Urothelium cell line (cell line): ENCODE measurements around the gene MCRIP1.
A peak's percentile ranks its signal among the peaks of the same experiment; 100 is the strongest.

Source experiments
- DNase-seq: peaks from one replicate; pipeline ENCODE4 v3.0.0; 2011; ENCODE audit warnings: low spot score, mixed read lengths
- FAIRE-seq: peaks from 2 replicates; lab custom pipeline; 2011; peaks lifted over from hg19 to GRCh38; lab: Jason Lieb, UNC

The MCRIP1 gene

GRCh38 chr17:81863123-81863675 lies 30.1 kb upstream of the MCRIP1 start:
- no peak for FAIRE-seq
- no peak for DNase-seq

- DNase-seq (peak; percentile 100), FAIRE-seq (peak; percentile 95)
Measured at GRCh38 chr17:81860756-81861568, 27.9 kb upstream of the MCRIP1 start.

GRCh38 chr17:81859906-81860755 lies 27.0 kb upstream of the MCRIP1 start, which contains the start of gene P4HB:
Gene P4HB (minus strand): TSS chr17:81860535. CDS start chr17:81860471, 64 bp downstream.
- FAIRE-seq (no peak), DNase-seq (no peak)

GRCh38 chr17:81858967-81859905 lies 26.1 kb upstream of the MCRIP1 start:
- no peak for FAIRE-seq
- DNase-seq, result no peak

- FAIRE-seq (no peak), DNase-seq (no peak)
Measured at GRCh38 chr17:81858170-81858966, 25.3 kb upstream of the MCRIP1 start.

- peak; percentile 84 for FAIRE-seq
Measured at GRCh38 chr17:81854974-81855774, 22.1 kb upstream of the MCRIP1 start.

GRCh38 chr17:81852237-81852636 lies 19.1 kb upstream of the MCRIP1 start:
- DNase-seq (no peak), FAIRE-seq (peak; percentile 9)

More at GRCh38 chr17:81854974-81855774, 22.1 kb upstream of the MCRIP1 start:
- no peak for DNase-seq

- DNase-seq (no peak), FAIRE-seq (peak; percentile 76)
Measured at GRCh38 chr17:81851423-81851822, 18.3 kb upstream of the MCRIP1 start.

GRCh38 chr17:81849457-81849856 lies 16.4 kb upstream of the MCRIP1 start:
- DNase-seq (no peak), FAIRE-seq (no peak)

GRCh38 chr17:81846743-81847689 lies 13.9 kb upstream of the MCRIP1 start:
- no peak for FAIRE-seq

GRCh38 chr17:81845881-81846742 lies 13.0 kb upstream of the MCRIP1 start:
- no peak for DNase-seq
- no peak for FAIRE-seq

More at GRCh38 chr17:81846743-81847689, 13.9 kb upstream of the MCRIP1 start:
- DNase-seq, result no peak

- no peak for FAIRE-seq
Measured at GRCh38 chr17:81845361-81845760, 12.3 kb upstream of the MCRIP1 start.

GRCh38 chr17:81844887-81845286 lies 11.8 kb upstream of the MCRIP1 start:
- DNase-seq (no peak), FAIRE-seq (no peak)

More at GRCh38 chr17:81845361-81845760, 12.3 kb upstream of the MCRIP1 start:
- no peak for DNase-seq

- no peak for FAIRE-seq
- DNase-seq, result no peak
Measured at GRCh38 chr17:81844327-81844851, 11.3 kb upstream of the MCRIP1 start.

GRCh38 chr17:81843713-81844326 lies 10.7 kb upstream of the MCRIP1 start:
- DNase-seq (no peak), FAIRE-seq (no peak)
